ENCODE data around the gene ALPL.

ALPL gene

DNA sequence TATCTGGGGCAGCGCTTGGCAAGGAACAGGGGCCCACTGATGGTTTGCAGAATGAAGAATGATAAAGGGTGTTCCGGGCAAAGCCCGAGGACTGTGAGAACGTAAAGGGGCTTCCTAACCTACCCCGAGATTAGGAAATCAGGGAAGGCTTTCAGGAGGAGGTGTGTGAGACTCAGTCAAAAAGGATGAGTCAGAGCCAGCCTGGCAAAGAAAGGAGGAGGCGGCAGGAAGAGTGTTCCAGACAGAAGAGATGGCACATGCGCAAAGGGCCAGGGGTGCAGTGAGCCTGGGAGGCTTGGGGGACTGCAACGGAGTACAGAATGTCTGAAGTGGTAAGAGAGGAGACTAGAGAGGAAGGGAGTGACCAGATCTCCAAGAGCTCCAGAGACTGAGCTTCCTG is 89.7 kb downstream of the ALPL start:
- DNase-seq (ENCODE audit: low read depth in 2 of 2) = no peak

DNA sequence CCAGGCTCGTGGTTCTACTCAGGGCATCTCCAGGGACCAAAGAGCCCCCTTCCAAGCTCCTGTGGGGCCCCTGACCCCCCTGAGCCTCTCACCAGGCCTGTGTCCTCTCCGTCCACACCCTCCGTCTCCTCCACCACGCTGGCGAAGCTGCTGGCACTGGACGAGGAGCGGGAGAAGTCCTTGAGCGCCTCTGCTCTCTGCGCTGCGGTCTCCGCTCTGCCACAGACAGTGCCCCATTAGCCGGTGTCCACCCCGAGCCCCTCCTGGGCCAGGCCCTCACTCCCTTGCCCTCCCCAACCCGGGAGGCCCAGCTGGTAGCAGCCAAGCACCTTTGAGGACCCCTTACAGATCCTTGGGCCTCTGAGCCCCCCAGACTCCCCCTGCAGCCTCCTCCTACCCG is 90.2 kb downstream of the ALPL start:
- DNase-seq (ENCODE audit: low read depth in 2 of 2) = no peak

DNA sequence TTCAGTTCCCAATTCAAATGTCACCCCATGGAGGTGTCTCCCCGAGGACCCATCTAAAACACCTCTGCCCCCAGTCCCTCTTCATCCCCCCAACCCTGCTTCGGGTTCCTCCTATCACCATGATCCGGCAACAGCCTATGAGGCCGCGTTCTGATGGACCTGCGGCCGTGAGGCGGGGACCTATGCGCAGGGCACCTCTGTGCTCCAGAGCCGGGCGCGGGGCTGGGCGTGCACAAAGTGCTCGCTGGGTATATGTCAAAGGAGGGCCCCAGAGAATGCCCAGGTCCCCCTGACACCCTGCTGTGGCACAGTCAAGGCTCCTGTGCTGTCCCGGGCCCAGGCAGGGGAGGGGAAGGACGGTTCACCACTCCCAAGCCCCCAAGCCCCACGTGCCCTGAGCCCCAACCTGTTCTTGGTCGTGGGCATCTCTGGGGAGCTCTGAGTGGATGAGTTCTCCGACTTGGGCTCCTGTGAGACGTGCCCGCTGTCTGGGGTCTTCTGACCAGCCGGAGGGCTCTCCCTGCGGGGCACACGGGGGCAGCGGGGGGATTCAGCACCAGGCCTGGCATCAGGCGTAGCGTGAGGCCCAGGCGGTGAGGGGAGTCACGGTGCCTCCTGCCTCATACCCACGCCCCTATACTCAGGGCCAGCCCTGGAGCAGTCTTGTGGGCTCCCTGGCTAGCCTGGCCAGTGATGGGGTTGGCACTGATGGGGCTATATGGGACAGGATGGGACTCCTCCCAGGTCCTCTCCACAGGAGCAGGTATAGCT is 92.2 kb downstream of the ALPL start:
- no peak for DNase-seq (ENCODE audit: low read depth in 2 of 2)

DNA sequence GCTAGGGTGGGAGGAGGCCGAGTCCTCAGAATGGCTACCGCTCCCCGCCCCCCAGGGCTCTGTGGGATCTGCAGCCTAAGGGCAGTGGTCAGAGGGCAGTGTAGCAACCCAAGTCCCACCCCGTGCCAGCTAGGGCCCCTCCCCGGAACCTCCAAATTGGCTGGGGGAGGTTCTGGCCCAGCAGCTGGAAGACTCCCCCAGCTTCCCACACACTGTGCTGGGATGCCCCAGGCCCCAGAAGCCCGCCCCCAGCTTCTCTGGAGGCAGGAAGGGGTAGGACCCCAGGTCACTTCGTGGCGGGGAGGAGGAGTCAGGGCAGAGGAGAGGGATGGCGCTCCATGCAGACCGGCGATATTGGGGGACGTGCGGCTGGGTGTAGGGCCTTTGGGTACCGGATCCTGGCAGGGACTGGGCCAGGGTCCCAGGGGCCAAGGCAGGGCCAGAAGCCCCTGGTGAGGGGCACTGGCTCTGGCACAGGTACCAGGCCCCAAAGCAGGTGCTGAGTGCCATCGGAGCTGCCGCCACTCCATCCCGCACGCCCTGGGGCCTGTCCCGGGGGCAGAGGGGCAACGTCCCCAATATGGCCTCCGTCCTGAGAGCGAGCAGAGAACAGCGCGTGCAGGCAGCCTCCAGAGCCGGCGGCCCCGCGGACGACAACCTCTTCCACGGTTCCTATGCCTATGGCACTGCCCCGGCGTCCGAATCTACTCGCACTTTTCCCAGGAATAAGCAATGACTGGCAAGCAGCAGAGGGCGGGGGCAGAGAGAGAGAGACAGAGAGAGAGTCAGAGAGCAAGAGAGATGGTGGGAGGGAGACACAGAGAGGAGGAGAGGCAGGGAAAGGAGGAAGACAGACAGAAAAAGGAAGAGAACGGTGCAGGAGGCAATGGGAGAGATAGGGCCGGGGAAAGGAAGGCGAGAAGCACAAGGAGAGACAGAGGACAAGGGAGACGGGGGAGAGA is 94.2 kb downstream of the ALPL start:
- no peak for DNase-seq (ENCODE audit: low read depth in 2 of 2)

DNA sequence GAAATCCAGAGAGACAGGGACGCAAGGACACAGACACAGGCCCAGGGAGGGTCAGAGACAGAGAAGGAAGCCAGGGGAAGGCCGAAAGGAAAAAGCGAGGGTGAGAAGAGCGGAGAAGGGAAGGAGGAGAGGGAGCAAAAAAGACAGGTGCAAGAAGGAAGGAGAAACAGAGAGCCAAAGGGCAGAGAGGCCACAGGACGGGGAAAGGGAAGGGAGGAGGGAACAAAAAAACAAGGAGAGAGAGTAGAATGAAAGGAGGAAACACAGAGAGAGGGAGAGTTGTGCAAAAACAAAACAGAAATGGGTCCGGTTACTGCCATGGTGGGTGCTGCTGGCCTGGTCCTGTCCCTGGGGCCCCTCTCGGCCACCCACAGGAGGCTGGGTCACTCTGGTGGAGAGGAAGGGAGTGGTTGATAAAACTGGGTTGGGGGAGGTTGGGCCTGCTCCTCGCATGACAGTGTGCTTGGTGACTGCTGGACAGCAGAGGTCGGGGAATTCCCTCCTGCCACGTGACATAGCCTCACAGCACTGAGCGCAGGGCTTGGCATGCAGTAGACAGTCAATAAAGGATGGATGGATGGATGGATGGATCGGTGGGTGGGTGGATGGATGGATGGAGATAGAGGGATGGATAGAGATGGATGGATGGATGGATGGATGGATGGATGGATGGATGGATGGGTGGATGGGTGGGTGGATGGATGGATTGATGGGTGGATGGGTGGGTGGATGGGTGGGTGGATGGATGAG is 95.2 kb downstream of the ALPL start:
- DNase-seq (ENCODE audit: low read depth in 2 of 2) = no peak

DNA sequence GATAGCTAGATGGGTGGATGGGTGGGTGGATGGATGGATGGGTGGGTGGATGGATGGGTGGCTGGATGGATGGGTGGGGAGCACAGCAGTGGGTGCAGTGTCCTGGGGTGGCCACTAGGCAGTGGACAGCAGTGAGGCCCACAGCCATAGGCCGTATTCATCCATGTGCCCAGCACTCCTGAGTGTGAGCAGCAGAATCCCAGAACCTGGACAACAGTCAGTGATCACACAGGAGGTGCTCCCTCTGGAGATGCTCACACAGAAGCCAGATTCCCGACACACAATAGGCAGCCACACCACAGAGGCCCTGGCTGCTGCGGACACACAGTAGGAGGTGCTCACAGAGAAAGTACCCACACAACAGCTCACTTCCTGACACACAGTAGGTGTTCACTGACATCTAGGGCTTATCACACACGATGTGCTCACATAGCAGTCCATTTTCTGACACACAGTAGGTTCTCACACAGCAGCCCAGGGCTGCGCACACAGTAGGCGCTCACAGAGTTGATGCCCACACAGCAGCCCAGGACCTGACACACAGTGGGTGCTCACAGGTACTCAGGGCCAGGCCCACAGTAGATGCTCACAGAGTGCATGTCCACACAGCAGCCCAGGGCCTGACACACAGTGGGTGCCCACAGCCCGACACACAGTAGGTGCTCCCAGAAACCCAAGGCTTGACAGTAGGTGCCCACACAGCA is 95.9 kb downstream of the ALPL start:
- DNase-seq (ENCODE audit: low read depth in 2 of 2) = no peak

DNA sequence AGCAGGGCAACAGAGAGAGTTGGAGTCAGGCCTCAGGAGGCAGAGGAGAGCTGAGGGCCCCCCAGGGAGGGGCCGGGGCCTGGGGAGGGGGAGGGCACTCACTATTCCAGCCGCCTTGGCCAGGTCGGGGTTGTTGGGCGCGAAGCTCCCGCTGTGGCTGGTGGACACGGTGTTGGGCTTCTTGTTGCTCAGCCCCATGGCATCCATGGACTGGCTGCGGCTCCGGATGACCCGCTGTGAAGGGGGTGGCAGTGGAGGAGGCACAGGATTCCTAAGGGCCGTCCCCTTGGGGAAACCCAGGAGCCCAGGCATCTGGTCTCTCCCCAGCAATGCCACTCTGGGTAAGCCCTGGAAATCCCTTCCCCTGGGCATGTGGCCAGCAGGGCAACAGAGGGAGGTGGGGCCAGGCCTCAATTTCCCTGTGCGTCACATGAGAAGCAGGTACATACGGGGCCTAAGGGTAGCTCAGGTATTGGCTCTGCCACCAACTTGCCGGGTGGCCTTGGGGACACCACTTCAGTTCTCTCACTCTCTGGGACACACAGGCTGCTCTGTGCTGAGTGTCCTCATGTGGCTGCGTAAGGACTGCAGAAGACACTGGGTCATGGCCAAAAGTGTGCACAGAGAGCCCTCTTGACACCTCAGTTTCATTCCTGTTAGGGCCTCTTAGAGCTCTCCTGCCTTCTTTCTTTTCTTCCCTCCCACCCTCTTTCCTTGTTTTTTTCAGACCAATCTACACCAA is 96.9 kb downstream of the ALPL start:
- DNase-seq (ENCODE audit: low read depth in 2 of 2) = no peak

DNA sequence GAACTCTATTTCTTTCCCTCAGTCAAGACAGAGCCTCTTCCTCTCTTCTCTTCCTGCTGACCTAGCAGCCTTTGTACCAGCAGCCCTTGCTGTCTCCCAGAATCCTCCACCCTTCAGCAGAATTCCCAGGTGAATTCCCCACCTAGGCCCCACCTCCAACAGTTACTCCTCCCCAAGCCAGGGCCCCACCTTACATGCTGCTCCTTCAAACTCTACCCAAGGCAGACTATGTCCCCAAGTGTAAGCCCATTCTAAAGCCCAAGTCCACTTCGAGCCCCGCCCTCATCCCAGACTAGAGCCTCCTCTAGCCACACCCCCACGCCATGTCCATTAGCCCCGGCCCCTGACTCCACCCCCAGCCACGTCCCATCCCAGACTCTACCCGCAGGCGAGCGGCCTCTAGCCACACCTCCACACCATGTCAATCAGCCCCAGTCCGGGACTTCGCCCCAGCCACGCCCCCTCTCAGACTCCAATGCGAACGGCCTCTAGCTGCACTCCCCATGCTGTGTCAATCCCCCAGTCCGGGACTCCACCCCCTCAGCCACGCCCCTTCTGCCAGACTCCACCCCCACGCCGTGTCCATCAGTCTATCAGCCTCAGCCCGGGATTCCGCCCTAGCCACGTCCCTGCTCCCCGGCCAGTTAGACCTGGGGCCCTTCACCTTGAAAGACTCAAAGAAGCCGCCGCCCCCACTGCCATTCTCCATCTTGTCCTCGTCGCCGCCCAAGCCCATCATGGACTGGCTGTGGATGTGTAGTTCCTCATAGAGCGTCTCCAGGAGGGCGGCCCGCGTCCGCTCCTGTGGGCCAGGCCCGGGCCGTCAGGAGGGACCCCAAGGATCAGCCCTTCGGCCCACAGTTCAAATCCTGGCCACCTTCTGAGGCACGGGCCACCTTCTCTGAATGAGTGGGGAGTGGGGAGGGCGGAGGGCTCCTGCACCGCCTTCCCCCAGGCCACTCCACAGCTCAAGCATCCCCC is 98.6 kb downstream of the ALPL start:
- peak; percentile 29 to 37 for DNase-seq (ENCODE audit: low read depth in 2 of 2)

DNA sequence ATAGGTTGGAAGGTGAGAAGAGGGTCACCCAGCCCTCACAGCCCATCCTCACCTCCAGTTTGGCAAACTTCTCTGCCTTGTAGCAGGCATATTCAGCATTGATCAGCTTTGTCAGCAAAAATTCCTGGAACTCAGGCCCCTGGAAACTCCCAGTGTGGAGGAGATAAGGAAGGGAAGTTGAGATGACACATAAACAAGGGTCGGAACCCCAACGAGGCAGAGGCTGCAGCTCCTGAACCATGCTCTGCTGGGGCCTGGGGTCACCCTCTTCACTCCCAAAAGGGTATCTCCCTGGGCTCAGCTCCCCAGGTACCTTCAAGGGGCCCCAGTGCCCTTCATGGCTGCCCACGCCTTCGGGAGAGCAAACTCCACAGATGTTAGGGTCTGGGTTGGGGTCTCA is 99.6 kb downstream of the ALPL start:
- no peak for DNase-seq (ENCODE audit: low read depth in 2 of 2)

DNA sequence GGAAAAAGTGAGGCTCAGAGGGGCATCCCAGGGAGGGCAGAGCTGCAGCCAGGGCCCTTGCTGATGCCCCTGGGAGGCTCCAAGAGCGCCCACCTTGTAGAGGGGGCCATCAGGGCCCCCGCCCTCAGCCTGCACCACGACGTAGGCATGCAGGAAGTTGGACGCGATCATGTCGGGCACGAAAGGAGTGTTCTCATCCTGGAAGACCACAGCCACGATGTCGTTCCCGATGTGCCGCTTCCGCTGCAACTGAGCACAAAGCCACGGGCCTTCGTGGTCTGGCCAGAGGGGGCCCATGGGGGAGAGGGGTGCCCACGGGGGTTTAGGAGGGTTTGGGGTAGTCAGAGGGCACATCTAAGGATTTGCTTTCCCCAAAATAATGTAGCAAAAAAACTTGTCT is 100.8 kb downstream of the ALPL start:
- no peak for DNase-seq (ENCODE audit: low read depth in 2 of 2)

DNA sequence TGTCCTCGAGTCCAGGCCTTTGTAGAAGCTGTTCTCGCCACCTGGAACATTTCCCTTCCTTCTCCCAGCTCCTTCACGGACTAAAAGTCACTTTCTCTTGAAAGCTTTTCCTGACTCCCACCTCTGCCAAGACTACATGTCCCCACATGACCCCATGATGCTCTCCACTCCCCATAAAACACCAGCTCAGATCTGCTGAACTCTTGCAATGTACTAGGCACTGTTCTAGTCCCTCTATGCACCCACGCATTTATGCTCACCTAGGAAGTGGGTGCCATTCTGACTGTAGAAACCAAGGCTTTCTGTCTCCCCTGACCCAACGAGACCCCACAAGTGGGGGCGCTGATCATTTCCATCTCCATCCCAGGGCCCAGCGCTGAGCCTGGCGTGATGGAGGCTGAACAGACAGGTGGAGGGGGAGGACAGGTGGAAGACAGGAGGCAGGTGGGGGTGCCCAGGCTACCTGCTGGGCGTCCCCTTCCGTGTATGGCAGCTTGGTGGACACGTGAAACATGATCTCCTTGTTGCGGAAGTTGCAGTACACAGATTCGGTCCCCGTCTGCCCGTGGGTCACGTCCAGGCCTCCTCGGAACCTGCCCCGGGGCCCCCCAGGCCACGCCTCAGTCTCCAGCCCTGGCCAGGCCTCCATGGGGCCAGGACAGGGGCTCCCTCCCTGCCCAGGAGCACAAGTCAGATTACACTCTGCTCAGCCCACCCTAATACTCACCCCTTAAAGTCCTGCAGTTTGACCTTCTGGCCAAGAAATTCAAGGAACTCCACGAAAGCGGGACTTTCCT is 102.0 kb downstream of the ALPL start:
- DNase-seq (ENCODE audit: low read depth in 2 of 2) = no peak

DNA sequence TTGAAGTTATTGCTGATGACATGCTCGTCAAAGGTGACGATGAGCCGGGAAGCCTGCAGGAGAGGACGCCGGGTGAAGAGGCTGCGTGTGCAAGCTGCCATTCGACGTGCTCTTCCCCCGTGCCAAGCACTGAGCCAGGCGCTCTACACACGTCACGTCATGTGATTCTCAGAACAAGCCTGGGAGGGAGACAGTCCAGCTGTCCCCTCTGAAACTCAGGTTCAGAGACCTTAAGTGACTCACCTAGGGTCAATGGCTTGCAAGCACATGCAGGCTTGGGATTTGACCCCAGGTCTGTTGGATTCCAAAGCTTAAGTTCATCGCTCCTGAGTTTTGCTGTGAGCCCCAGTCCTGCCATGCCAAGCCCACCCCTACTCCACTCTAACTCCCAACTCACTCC is 102.8 kb downstream of the ALPL start:
- no peak for DNase-seq (ENCODE audit: low read depth in 2 of 2)

DNA sequence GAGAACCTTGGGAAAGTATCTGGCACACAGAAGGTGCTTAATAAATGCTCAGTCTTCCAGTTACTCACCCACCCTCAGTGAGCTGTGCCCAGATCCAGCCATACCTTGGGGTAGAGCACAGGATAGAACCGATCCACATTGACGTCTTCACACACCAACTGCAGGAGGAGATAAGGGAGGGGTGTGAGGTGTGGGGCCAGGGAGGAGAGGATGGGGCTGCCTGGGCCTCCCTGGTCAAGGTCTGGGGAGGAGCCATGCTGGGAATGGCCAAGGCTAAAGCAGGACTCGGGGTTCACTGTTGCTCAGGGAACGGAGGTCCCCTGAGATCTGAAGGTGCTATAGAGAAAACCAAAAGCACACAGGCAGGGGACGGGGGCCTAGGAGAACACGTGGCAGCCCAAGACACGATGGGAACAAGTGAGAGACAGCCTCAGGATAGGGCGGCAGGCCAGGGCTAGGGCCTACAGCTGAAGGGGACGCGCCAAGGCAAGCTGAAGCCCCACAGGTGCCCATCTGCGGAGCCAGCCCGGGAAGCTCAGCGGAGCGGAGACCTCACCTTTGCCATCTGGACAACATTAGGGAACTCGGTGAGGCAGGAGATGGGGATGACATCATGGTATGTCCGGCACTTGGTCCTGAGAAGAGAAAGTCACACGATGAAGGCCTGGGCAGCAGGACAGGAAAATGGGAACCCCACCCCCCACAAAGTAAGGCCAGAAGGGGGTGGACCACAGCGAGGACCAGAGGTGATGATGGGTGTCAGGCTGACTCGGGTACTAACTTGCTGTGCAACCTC is 104.0 kb downstream of the ALPL start:
- no peak for DNase-seq (ENCODE audit: low read depth in 2 of 2)

DNA sequence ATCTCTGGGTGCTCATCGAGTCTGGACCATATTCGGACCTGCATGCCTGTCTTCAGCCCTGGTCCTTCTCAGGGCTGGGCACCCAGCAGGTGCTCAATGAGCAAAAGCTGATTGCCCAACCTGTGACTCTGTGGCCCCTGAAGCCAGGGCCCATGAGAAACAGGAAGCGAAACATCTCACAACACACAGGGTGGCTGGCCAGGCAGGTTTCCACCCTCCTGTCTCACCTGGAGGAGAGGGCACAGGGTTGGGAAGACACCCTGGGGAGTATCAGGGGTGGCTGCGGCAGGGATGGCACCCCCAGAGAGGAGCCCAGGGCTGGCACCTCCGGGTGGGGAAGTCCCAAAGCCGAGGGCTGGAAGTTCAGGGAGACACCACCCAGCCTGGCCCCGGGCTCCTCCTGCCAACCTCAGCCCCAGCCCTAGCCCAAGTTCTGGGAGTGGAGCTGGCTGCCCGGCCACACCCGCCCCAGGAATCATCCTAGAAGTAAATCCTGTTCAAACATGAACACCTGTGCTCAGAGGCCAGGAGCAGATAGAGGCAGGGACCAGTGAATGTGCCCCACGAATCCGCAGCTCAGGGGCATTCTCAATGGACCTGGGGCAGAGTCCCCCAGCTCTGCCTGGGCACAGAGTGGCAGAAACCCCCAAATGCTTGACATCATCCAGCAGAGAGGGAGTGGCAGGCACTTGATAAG is 105.3 kb downstream of the ALPL start:
- no peak for DNase-seq (ENCODE audit: low read depth in 2 of 2)

DNA sequence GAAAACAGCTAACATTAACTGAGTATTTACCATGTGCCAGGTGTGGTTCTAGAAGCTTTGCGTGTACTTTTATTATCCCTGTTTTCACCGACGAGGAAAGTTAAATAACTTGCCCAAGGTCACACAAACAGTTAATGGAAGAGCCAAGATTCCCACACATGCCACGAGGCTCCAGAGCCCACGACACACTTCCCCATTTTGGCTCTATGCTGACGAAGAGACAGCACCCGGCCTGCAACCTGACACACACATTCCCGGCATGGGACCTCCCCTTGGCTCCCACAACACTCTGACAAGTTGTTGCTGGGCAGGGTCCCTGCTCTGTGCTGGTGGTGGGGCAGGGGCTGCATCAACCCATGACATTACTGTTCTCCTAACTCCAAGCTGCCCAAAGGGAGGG is 107.1 kb downstream of the ALPL start:
- no peak for DNase-seq (ENCODE audit: low read depth in 2 of 2)

DNA sequence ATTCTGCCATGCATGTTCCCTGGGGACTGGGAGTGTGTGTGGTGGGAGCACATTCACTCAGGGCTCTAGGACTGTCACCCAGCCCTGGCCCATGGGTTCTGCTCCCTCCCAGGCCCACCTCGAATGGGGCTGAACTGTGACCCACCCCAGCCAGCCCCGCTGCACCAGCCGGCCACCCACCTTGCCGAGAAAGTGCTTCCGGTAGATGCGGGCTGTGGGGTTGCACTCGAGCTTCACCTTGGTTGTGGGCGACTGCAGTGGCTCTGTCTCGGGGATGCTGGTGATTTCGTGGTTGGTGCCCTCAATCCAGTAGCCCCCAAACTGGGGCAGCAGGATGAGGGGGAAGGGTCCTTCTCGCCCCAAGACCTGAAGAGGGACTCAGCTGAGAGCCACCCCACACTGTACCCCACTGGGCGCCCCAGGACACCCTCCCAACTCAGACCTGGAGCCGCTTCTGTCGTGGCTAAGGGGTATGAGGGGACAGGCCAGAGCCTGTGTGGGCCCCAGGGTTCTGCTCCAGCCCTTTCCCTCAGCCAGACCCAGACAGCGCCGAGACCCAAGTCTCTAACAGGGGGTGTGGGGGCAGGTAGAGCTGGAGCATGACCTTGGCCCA is 108.0 kb downstream of the ALPL start:
- DNase-seq (ENCODE audit: low read depth in 2 of 2) = no peak

DNA sequence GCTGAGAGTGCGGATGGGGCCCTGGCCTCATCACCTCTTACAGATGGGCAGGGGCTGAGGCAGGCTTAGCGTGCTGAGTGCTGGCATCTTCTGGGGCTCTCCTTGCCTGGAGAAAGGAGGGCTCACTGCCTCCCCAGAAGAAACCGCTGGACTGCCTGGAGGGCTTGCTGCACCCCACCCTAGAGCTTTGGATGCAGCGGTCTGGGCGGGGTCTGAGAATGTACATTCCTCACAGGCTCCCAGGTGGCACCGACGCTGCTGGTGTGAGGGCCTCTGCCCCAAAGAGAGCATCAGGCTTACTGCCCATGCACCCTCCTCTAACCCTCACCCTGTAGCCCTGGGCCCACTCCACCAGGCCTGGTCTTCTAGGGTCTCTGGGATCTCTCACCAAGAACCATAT is 108.8 kb downstream of the ALPL start:
- DNase-seq (ENCODE audit: low read depth in 2 of 2) = no peak

Data from fibroblast of skin of left quadriceps (primary cell).